Tibial artery (tissue), 4 donors: Measurements from ENCODE around the gene RITA1.

Experiments used
- DNase-seq, 2 donors: peaks; one replicate each; pipeline ENCODE4 v3.0.0-alpha.2; 2019
- H3K27ac ChIP-seq, 2 donors: fragments of 200-600 bp; sonication (generic) in 1 of 2; 1 replicate in 1 of 2; 2 replicates in 1 of 2; pipeline ENCODE4 v1.5.1; 2018 to 2019; ENCODE audit warnings: mild to moderate bottlenecking in 1 of 2
- H3K27me3 ChIP-seq, 2 donors: fragments of 200-600 bp; sonication (generic) in 1 of 2; one replicate each; pipeline versions ENCODE4 v1.5.1 to v1.6.0; 2016 to 2019
- H3K36me3 ChIP-seq, 3 donors: fragments of 200-600 bp; sonication (generic) in 2 of 3; one replicate each; pipeline ENCODE4 v1.5.1; 2016 to 2019; ENCODE audit warnings: mild to moderate bottlenecking in 2 of 3
- H3K4me1 ChIP-seq, 4 donors: fragments of 200-600 bp; sonication (generic) in 2 of 4; 1 replicate in 3 of 4; 2 replicates in 1 of 4; pipeline ENCODE4 v1.5.1; 2016 to 2019
- H3K4me3 ChIP-seq, 2 donors: fragments of 200-600 bp; sonication (generic) in 1 of 2; 1 replicate in 1 of 2; 2 replicates in 1 of 2; pipeline ENCODE4 v1.5.1; 2018 to 2019; ENCODE audit warnings: mild to moderate bottlenecking in 2 of 2
- H3K9me3 ChIP-seq, 3 donors: fragments of 200-600 bp; sonication (generic) in 1 of 3; one replicate each; pipeline ENCODE4 v1.5.1; 2016 to 2019
- intact Hi-C: fragments of 100-400 bp; cut with DNase I; formaldehyde crosslinking; loops from one replicate; pipeline ENCODE4 v1.15.0; 2023; ENCODE audit warnings: low total_unique reads
- TF ChIP-seq, protein P1 (sequence below), 2 experiments: fragments of 200-600 bp in 1 of 2; fragments of 450-650 bp in 1 of 2; IDR thresholded peaks; one replicate each; pipeline ENCODE4 v1.5.1; 2017 to 2019; ENCODE audit warnings: antibody characterized with exemption in 2 of 2, mild to moderate bottlenecking in 1 of 2, moderate library complexity in 1 of 2

The RITA1 gene

DNA sequence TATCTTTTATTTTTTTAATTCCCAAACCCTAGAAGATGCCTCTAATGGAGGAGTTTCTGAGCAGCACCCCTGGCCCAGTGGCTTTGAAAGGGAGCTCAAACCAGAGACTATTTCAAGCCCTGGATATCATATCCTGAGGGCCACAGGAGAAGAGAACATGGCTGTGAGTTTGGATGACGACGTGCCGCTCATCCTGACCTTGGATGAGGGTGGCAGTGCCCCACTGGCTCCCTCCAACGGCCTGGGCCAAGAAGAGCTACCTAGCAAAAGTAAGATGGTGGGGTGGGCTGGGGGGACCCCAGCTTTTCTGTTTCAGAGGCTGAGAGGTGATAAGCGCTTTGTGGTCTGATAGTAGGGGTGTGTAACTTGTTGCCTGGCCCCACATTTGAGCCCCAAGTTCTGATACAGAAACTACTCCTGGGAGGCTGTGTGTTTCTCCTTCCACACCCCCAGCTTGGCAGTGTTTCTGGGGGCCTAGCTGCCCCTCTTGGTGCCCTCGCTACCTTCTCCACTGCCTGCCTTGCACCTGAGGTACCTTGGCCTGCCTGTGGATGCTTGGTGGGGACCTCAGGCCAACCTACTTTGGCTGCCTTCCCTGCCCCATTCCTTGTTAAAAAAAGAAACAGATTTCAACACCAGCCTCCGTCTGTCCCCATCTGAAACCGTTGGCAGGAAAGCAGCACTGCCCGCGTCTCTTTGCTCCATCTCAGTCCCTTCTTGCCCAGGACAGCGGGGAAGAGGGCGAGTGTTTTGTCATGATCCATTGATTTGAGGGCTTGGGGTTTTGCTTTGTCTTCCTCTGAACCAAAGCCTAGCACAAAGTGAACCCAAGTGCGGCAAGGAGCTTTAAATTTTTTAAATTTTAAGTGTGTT lies 41.4 kb downstream of the RITA1 start:
- Histone ChIP-seq H3K4me3 (no peak overlapping the region), H3K4me1 (peaks cover 4 to 95% (median 79%) of the 10 kb centered on the region in 4 donors), H3K27ac (peak overlapping the region; percentile 97), H3K27me3 (no peaks in the 10 kb centered on the region), H3K9me3 (no peaks in the 10 kb centered on the region), H3K36me3 (peaks cover 18 to 42% (median 32%) of the 10 kb centered on the region in 3 donors)
- intact Hi-C loops: no loop called here
- TF ChIP-seq, protein P1, sequence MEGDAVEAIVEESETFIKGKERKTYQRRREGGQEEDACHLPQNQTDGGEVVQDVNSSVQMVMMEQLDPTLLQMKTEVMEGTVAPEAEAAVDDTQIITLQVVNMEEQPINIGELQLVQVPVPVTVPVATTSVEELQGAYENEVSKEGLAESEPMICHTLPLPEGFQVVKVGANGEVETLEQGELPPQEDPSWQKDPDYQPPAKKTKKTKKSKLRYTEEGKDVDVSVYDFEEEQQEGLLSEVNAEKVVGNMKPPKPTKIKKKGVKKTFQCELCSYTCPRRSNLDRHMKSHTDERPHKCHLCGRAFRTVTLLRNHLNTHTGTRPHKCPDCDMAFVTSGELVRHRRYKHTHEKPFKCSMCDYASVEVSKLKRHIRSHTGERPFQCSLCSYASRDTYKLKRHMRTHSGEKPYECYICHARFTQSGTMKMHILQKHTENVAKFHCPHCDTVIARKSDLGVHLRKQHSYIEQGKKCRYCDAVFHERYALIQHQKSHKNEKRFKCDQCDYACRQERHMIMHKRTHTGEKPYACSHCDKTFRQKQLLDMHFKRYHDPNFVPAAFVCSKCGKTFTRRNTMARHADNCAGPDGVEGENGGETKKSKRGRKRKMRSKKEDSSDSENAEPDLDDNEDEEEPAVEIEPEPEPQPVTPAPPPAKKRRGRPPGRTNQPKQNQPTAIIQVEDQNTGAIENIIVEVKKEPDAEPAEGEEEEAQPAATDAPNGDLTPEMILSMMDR (IDR thresholded peaks at IDR 0.05): no peak
- peak; percentile 69 to 91 for DNase-seq

DNA sequence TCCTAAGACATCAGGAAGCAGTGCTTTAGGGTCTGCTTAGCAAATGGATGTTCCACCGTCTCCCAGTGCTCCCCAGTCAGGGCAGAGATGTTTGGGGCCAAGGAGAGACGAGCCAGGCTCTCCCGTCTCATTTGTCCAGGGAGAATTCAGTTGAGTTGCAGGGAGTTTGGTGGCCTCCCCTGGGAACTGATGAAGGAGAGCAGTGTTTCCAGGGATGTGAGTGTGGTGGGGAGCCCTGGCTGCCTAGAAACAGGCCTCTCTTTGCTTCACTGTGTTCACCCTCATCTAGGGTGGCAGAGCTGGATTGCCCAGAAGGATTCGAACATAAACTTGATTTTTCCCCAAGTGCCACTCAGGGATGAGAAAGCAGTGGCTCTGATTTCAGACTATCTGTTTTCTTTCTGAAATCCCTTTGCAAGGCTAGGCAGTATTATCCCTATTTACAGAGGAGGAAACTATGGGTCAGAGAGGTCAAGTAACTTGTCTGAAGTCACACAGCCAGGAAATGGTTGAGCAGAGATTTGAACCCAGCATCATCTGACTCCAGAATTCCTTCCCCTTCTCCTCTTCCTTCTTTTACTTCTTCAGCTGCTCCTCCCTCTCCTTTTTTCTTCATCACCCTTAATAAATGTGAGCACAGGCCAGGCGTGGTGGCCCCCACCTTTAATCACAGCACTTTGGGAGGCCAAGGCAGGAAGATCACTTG lies 42.3 kb downstream of the RITA1 start:
- no peaks in the 10 kb centered on the region for H3K9me3 ChIP-seq
- peak overlapping the region; percentile 97 for H3K27ac ChIP-seq
- TF ChIP-seq, protein P1 (IDR thresholded peaks at IDR 0.05): no peak
- DNase-seq: no peak
- H3K4me3 ChIP-seq: no peak overlapping the region
- H3K27me3 ChIP-seq: no peaks in the 10 kb centered on the region
- peaks cover 4 to 95% (median 81%) of the 10 kb centered on the region in 4 donors for H3K4me1 ChIP-seq
- intact Hi-C loops: no loop called here
- H3K36me3 ChIP-seq: peaks cover 24 to 51% (median 41%) of the 10 kb centered on the region in 3 donors

DNA sequence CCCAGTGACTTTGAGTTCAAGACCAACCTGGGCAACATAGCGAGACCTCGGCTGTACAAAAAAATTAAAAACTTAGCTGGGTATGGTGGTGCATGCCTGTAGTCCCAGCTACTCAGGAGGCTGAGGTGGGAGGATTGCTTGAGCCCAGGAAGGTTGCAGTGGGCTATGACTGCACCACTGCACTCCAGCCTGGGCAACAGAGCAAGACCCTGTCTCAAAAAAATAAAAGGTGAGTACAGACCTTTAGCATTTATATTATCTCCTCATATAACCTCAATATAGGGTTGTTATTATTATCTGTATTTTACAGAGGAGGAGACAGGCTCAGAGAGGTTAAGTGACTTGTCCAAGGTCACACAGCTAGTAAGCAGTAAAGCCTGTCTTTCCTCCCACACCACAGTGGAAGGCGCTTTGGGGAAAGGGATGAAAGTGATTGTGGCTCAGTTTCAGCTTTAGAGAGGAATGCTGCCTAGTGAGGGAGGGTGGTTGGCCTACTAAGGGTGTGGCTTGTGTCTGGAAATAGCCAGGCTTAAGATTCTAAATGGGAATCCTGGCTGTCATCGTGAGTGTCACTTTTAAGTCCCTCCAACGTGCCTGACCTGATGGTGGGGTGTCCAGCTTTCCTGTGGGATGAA lies 43.0 kb downstream of the RITA1 start:
- intact Hi-C loops: no loop called here

DNA sequence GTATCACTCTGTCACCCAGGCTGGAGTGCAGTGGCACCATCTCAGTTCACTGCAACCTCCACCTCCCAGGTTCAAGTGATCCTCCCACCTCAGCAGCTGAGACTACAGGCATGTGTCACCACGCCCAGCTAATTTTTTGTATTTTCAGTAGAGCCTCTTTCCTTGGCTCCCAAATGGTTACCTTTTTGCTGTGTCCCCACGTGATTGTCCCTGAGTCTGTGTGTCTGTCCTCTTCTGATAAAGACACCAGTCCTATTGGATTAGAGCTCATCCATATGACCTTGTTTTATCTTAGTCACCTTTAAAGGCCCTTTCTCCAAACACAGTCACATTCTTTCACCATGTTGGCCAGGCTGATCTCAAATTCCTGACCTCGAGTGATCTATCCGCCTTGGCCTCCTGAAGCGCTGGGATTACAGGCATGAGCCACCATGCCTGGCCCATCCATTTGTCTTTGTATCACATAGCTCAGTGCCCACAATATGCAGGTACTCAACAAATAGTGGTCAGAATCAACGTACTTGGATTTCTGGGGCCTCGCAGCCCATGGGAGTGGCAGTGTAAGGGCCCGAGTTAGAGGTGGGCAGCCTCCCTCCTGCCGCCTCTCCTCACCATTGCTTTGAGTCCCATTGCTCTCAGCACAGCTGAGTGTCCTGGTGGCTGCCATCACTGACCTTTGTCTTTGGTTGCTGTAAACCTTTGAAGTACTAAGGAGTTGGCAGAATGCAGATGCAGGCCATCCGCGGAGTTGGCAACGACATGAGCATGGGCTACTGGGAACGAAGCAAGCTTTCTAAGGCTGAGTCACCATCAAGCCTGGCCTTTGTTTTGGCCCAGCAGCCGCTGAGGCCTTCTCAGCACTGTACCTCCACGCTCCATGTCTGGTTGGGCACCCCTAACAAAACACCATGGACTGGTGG lies 45.1 kb downstream of the RITA1 start:
- Histone ChIP-seq H3K27me3 (no peaks in the 10 kb centered on the region), H3K9me3 (no peaks in the 10 kb centered on the region), H3K36me3 (peaks cover 36 to 70% (median 61%) of the 10 kb centered on the region in 3 donors), H3K4me1 (peaks cover 4 to 97% (median 78%) of the 10 kb centered on the region in 4 donors), H3K4me3 (no peak overlapping the region), H3K27ac (peak overlapping the region; percentile 83 to 97)
- TF ChIP-seq, protein P1 (IDR thresholded peaks at IDR 0.05): no peak
- DNase-seq: peak in 1 of 2 donors; percentile 62
- intact Hi-C loops: no loop called here

More for the DNA sequence above, 43.0 kb downstream of the RITA1 start:
- no peak overlapping the region for H3K4me3 ChIP-seq
- peaks cover 4 to 97% (median 82%) of the 10 kb centered on the region in 4 donors for H3K4me1 ChIP-seq
- peaks cover 24 to 57% (median 47%) of the 10 kb centered on the region in 3 donors for H3K36me3 ChIP-seq
- no peaks in the 10 kb centered on the region for H3K27me3 ChIP-seq
- TF ChIP-seq, protein P1 (IDR thresholded peaks at IDR 0.05): no peak
- DNase-seq: no peak
- no peaks in the 10 kb centered on the region for H3K9me3 ChIP-seq
- peak overlapping the region; percentile 97 for H3K27ac ChIP-seq
